HepG2 (cell line): ENCODE measurements around the gene CLASP1. TPM values are rescaled to one million over a fixed set of nuclear protein-coding genes. Genes with fewer than 3 reads are reported as not detected.

Source experiments
- ELF3 ChIP-seq: IDR thresholded peaks from 2 replicates; pipeline ENCODE4 v1.6.1; 2016; ENCODE audit warnings: missing genetic modification reagents, missing compliant biosample characterization
- MXD4 ChIP-seq: IDR thresholded peaks from 2 replicates; pipeline ENCODE4 v1.6.1; 2016; ENCODE audit warnings: mild to moderate bottlenecking, missing biosample characterization, missing genetic modification reagents
- PBX2 ChIP-seq: IDR thresholded peaks from 2 replicates; pipeline ENCODE4 v1.6.1; 2016; ENCODE audit warnings: control low read depth
- RFXAP ChIP-seq: sonication (generic); formaldehyde crosslinking; IDR thresholded peaks from 2 replicates; pipeline ENCODE4 v1.4.0; 2020; ENCODE audit warnings: missing genetic modification reagents, borderline replicate concordance
- SAP130 ChIP-seq: IDR thresholded peaks from 2 replicates; pipeline ENCODE4 v1.6.1; 2016; ENCODE audit warnings: low read depth
- TFAP4 ChIP-seq: sonication (generic); IDR thresholded peaks from 2 replicates; pipeline ENCODE4 v1.6.1; 2016; ENCODE audit warnings: low read depth, borderline replicate concordance
- ZNF142 ChIP-seq: sonication (generic); formaldehyde crosslinking; IDR thresholded peaks from 2 replicates; pipeline ENCODE4 v1.4.0; 2020; ENCODE audit warnings: missing genetic modification reagents
- ZNF225 ChIP-seq: sonication (generic); formaldehyde crosslinking; IDR thresholded peaks from 2 replicates; pipeline ENCODE4 v1.4.0; 2020; ENCODE audit warnings: mild to moderate bottlenecking, missing genetic modification reagents
- ZNF569 ChIP-seq: sonication (generic); formaldehyde crosslinking; IDR thresholded peaks from 2 replicates; pipeline ENCODE4 v1.5.0; 2020; ENCODE audit warnings: mild to moderate bottlenecking, missing genetic modification reagents, moderate library complexity, borderline replicate concordance
- ZNF687 ChIP-seq: sonication (generic); formaldehyde crosslinking; IDR thresholded peaks from 2 replicates; pipeline ENCODE4 v1.5.1; 2020; ENCODE audit warnings: mild to moderate bottlenecking, missing genetic modification reagents, moderate library complexity
- ZSCAN31 ChIP-seq: sonication (generic); formaldehyde crosslinking; IDR thresholded peaks from 2 replicates; pipeline ENCODE4 v1.5.0; 2020; ENCODE audit warnings: low read depth, mild to moderate bottlenecking, missing genetic modification reagents
- polyA plus RNA-seq, 8 experiments: library from polyadenylated mRNA; depleted of rRNA in 3 of 8; stranded (reverse) in 7 of 8; unstranded in 1 of 8; fragments of >200 nt; fragmentation: Illumina TruSeq in 4 of 8; extraction: Trizol in 4 of 8; gene quantifications; 2 replicates each; pipeline versions ENCODE4 v1.2.1 to v1.2.3, GENCODE V29; 2011 to 2016; ENCODE audit warnings: low read depth in 4 of 8, missing spikeins in 1 of 8, mixed read lengths in 1 of 8; ENCODE audit not compliant: insufficient read depth in 1 of 8
- total RNA-seq, 5 experiments: library from RNA; depleted of rRNA; stranded (reverse); fragments of >200 nt; fragmentation: Illumina TruSeq; extraction: Trizol; gene quantifications; 2 replicates each; pipeline ENCODE4 v1.2.3, GENCODE V29; 2016; ENCODE audit warnings: low read depth in 1 of 5

The CLASP1 gene
- total and polyA plus RNA-seq, 2 of the 13 experiments (the other 11 are each of a cell fraction or from before 2014, with no cell fraction given) = 11.7 to 47.9 TPM

- TF ChIP-seq ZNF687 (peak; percentile 42; the same call in 1 of the 2 replicates), ZNF569 (0 out of 2 replicates have a peak, but pooled peaks have one; percentile 2), ZSCAN31 (no peak), ELF3 (CRISPR knock-in tag) (0 out of 2 replicates have a peak, but pooled peaks have one; percentile 19), ZNF142 (CRISPR knock-in tag) (0 out of 2 replicates have a peak, but pooled peaks have one; percentile 17), SAP130 (CRISPR knock-in tag) (peak; percentile 37; the same call in 1 of the 2 replicates), PBX2 (CRISPR knock-in tag) (0 out of 2 replicates have a peak, but pooled peaks have one; percentile 14), ZNF225 (no peak), MXD4 (CRISPR knock-in tag) (0 out of 2 replicates have a peak, but pooled peaks have one; percentile 17), TFAP4 (peak; percentile 83), RFXAP (CRISPR knock-in tag) (no peak)
- TF ChIP-seq, all 625 proteins: peak for 26
Observed at GRCh38 chr2:121333834-121334558, 315.3 kb downstream of the CLASP1 start (continued).
